RPMI8226 (cell line): ENCODE measurements around the gene LTBP4.

Experiments
- DNase-seq: peaks from one replicate; pipeline ENCODE4 v3.0.0-alpha.2; 2015

The LTBP4 gene

DNA sequence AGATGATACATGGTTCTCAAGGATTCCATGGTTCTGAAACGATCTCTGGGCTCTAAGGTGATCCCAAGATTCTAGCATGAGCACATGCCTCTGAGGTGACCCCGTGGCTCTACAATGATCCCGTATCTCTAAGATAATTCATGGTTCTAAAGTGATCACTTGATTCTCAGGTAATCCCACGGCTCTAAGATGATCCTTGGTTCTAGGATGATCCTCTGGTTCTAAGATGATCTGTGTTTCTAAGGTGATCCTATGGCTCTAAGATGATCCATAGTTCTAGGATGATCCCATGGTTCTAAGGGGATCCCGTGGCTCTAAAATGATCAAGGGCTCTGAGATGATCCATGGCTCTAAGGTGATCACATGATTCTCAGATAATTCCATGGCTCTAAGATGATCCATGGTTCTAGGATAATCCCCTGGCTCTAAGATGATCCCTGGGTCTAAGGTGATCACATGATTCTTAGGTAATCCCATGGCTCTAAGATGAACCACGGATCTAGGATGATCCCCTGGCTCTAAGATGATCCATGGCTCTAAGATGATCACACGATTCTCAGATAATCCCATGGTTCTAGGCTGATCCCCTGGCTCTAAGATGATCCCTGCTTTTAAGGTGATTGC lies 67.9 kb downstream of the LTBP4 start:
- DNase-seq = no peak

DNA sequence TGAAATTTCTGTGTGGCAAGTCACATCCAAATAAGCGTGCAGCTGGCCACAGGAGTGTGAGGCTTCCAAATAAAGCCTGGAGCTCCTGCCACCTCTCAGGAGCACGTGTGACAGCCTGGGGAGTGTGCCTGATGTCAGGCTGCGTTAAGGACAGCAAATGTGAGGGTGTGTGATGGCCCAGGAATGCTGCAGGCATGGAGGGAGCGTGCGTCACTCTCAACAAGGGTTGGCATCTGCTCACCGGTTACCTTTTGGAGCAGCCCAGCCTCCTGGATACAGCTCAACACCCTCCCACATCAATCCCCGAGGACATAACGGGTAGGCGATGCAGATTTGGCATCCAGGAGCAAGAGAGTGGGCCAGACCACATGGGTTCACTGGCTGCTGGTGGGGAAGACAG lies 70.2 kb downstream of the LTBP4 start:
- DNase-seq = no peak

DNA sequence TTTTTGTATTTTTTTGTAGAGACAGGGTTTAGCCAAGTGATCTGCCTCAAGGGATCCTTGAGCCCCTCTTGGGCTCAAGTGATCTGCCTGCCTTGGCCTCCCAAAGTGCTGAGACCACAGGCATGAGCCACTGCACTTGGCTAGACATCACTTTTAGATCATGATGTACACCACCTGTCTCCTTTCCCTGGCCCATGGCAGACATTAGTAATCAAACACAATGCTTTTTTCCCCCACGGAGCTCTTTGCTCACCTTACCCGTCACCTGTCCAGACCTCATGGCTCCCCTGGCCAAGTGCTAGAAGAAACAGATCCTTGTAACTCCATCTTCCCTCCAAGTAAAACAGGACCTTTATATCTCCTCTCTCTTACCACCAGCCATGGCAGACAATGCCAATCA lies 70.9 kb downstream of the LTBP4 start:
- no peak for DNase-seq

DNA sequence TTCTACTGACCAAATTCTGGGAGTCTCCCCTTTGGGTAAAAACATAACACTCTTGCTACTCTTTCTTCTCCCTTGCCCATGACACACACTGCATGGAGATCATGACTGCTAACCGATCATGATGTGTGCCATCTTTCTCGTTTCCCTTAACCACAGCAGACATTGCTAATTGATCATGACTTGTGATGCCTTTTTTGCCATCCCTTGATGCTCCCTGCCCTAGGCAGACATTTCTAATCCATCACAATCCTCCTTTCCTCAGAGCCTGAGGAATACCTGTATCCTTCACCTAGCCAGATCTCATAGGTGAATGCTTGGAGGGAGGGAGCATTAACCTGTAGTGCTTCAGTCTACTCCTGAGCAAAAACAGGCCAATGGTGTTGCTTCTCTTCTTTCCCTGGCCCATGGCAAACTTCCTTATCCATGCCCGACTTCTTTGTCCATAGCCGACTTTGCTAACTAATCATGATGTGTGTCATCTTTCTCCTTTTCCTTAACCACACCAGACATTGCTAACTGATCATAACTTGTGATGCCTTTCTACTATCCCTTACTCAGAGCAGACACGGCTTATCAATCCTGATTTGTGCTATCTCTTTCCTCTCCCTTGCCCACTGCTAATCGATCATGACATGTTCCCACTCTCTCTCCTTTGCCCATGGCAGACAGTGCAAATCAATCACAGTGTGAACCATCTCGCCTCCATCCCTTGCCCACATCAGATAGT lies 71.6 kb downstream of the LTBP4 start:
- DNase-seq = no peak

DNA sequence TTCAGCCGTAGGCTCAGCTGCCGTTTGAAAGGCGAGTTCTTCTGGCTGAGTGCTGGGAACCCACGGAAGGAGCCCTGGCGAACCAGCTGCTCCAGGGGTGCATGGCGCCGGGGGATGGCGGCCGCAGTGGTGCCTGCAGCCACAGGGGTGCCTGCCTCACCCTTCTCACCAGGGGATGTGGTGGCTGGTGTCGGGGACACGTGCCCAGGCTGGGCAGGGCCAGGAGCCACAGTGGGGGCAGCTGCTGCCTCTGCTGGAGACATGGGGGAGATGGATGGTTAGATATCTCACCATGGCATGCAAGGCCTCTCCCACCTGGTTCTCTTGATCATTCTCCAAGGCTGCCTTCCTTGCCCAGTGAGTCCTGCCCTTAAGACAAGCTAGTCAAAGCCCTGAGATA lies 72.2 kb downstream of the LTBP4 start:
- no peak for DNase-seq

DNA sequence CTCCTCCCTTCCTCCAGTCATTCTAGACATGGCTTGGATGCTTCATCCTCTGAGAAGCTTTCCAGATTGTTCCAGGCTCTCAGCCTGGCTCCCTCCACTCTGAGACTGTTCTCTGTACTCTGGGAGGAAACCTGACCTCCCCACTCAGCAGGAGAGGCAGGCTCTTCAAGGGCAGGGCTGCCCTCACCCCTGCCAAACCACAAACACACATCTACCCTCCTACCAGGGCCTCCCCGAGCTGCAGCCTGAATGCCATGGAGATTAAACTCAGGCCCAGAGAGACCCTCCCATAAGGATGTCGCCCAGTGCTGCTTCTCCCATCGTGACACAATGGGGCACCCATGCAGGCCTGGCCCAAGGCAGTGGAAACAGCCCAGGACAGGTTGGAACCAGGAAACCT lies 73.1 kb downstream of the LTBP4 start:
- no peak for DNase-seq

DNA sequence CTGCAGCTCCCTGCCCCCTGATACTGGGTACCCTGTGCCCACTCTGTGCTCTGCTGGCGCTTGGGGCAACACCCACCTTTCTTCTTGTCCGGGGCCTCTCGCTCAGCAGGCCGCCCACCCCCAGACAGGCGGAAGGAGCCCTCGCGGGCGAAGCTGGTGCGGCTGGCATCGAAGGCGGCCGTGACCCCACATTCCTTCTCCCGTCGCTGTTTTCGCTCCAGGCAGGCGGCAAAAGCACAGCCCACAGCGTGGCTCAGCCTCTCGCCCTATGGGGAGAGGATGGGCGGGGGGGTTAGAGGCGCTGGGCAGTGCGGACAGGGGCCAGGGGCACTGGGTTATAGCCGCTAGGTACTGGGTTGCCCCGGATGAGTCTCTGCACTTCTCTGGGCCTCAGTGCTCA lies 76.0 kb downstream of the LTBP4 start:
- no peak for DNase-seq
